Measurements from ENCODE around the gene SFTPD. TPM values are rescaled to one million over a fixed set of nuclear protein-coding genes. Genes with fewer than 3 reads are reported as not detected.

The SFTPD gene
- total and polyA plus RNA-seq, 4 donors: 0.17 to 0.60 (median 0.47) TPM; not detected in 1

GRCh38 chr10:79942261-79943185 is 6.4 kb downstream of the SFTPD start:
- H3K36me3 ChIP-seq (ENCODE audit: control insufficient read depth in 4 of 4, insufficient read depth in 3 of 4, low read depth in 1 of 4, low read length in 3 of 4): peaks cover 0 to 4% (median 0%) of the 10 kb centered on the region in 4 donors
- H3K27me3 ChIP-seq (ENCODE audit: control insufficient read depth in 4 of 4, insufficient read depth in 4 of 4, low read length in 3 of 4): peaks cover 0 to 3% (median 0%) of the 10 kb centered on the region in 4 donors
- H3K27ac ChIP-seq (ENCODE audit: low read depth in 1 of 2, low read length in 2 of 2): no peak overlapping the region
- whole genome bisulfite sequencing: 95% methylated on average over 8 of the region's 8 CpGs
- TF ChIP-seq FOXA1 (IDR thresholded peaks at IDR 0.05) (no peak), REST (IDR thresholded peaks at IDR 0.05) (no peak), SP1 (IDR thresholded peaks at IDR 0.05) (no peak)
- H3K4me3 ChIP-seq (ENCODE audit: low read depth in 1 of 3, low read length in 3 of 3): no peak overlapping the region
- no peaks in the 10 kb centered on the region for H3K9me3 ChIP-seq (ENCODE audit: control insufficient read depth in 4 of 4, low read length in 3 of 4)
- no peak overlapping the region for H3K9ac ChIP-seq (ENCODE audit: low read depth in 1 of 2, low read length in 2 of 2)
- DNase-seq (ENCODE audit: low spot score): peak; percentile 20
- H3K4me1 ChIP-seq (ENCODE audit: control insufficient read depth in 4 of 4, insufficient read depth in 4 of 4, low read length in 3 of 4): no peaks in the 10 kb centered on the region

- no peak overlapping the region for H3K27ac ChIP-seq (ENCODE audit: low read depth in 1 of 2, low read length in 2 of 2)
- DNase-seq (ENCODE audit: low spot score): peak; percentile 20
Measured at GRCh38 chr10:79941585-79942210, 7.2 kb downstream of the SFTPD start.

More at GRCh38 chr10:79941585-79942210, 7.2 kb downstream of the SFTPD start:
- Histone ChIP-seq H3K27me3 (ENCODE audit: control insufficient read depth in 4 of 4, insufficient read depth in 4 of 4, low read length in 3 of 4) (peaks cover 0 to 3% (median 0%) of the 10 kb centered on the region in 4 donors), H3K4me1 (ENCODE audit: control insufficient read depth in 4 of 4, insufficient read depth in 4 of 4, low read length in 3 of 4) (no peaks in the 10 kb centered on the region), H3K4me3 (ENCODE audit: low read depth in 1 of 3, low read length in 3 of 3) (no peak overlapping the region), H3K36me3 (ENCODE audit: control insufficient read depth in 4 of 4, insufficient read depth in 3 of 4, low read depth in 1 of 4, low read length in 3 of 4) (peaks cover 0 to 4% (median 0%) of the 10 kb centered on the region in 4 donors), H3K9me3 (ENCODE audit: control insufficient read depth in 4 of 4, low read length in 3 of 4) (no peaks in the 10 kb centered on the region), H3K9ac (ENCODE audit: low read depth in 1 of 2, low read length in 2 of 2) (no peak overlapping the region)
- TF ChIP-seq RXRA (IDR thresholded peaks at IDR 0.05) (no peak), ZBTB33 (IDR thresholded peaks at IDR 0.05) (no peak), MAX (IDR thresholded peaks at IDR 0.05) (no peak), FOXA2 (IDR thresholded peaks at IDR 0.05) (no peak), HNF4A (conservative IDR thresholded peaks at IDR 0.05) (no peak), RAD21 (IDR thresholded peaks at IDR 0.05) (no peak), JUND (IDR thresholded peaks at IDR 0.05) (no peak), HNF4G (IDR thresholded peaks at IDR 0.05) (no peak), EGR1 (IDR thresholded peaks at IDR 0.05; ENCODE audit: low read depth in 2 of 2) (no peak)
- WGBS: 97% methylated on average over 11 of the region's 11 CpGs
